ENCODE results near the gene IDH3A. TPM values are rescaled to one million over a fixed set of nuclear protein-coding genes. Genes with fewer than 3 reads are reported as not detected.

Gene IDH3A
- total RNA-seq, 3 donors from 2014 or later (not counting 1 experiment from before 2014, with no cell fraction given), result 43.5 to 55.1 (median 53.3) TPM

- no peak for TF ChIP-seq CTCF (IDR thresholded peaks at IDR 0.05)
- H3K9me3 Mint-ChIP-seq, result no peaks in the 10 kb centered on the region
- WGBS (ENCODE audit: insufficient coverage), result 91% methylated on average over 5 of the region's 5 CpGs
Observed at GRCh38 chr15:78179906-78180305, 30.7 kb downstream of the IDH3A start.

DNA sequence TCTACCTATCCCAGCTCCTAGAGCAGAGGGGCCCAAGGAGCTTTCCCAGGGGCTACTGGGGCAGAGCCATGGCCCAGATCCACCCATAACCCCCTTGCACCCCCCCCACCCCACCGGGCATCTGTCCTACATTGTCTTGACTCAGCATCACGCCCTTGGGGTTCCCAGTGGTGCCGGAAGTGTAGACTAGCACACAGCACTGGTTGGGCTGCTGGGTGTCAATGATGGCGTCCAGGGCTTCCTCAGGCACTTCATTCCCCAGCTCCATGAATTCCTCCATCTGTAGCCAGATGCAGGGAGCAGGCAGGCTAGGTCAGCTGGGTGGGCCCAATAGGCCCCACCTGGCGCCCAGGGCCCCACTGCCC is 33.2 kb downstream of the IDH3A start:
- H3K27ac Mint-ChIP-seq, result no peak overlapping the region
- 90% methylated on average over 5 of the region's 5 CpGs for WGBS (ENCODE audit: insufficient coverage)
- Histone ChIP-seq H3K27me3 (ENCODE audit: control insufficient read depth, insufficient read depth, low read length) (no peaks in the 10 kb centered on the region), H3K9me3 (ENCODE audit: control insufficient read depth, insufficient read depth, low read length) (no peaks in the 10 kb centered on the region), H3K4me1 (ENCODE audit: control insufficient read depth, insufficient read depth, low read length) (no peaks in the 10 kb centered on the region), H3K36me3 (ENCODE audit: control insufficient read depth, insufficient read depth, low read length) (no peaks in the 10 kb centered on the region), H3K27ac (ENCODE audit: low read length) (no peak overlapping the region), H3K4me3 (ENCODE audit: low read length) (no peak overlapping the region)
- no peak overlapping the region for H3K4me3 Mint-ChIP-seq
- H3K4me1 Mint-ChIP-seq, result no peaks in the 10 kb centered on the region
- intact Hi-C loops (cut with micrococcal nuclease), result no loop called here
- DNase-seq, result no peak
- H3K27me3 Mint-ChIP-seq (ENCODE audit: low read depth in 2 of 2), result peaks cover 4 to 6% of the 10 kb centered on the region in 2 donors
- H3K9me3 Mint-ChIP-seq, result no peaks in the 10 kb centered on the region
- no peak for ATAC-seq
- H3K36me3 Mint-ChIP-seq, result no peaks in the 10 kb centered on the region
- no peak for TF ChIP-seq CTCF (IDR thresholded peaks at IDR 0.05)

More at GRCh38 chr15:78179906-78180305, 30.7 kb downstream of the IDH3A start:
- Histone ChIP-seq H3K4me3 (ENCODE audit: low read length) (no peak overlapping the region), H3K27me3 (ENCODE audit: control insufficient read depth, insufficient read depth, low read length) (no peaks in the 10 kb centered on the region), H3K9me3 (ENCODE audit: control insufficient read depth, insufficient read depth, low read length) (no peaks in the 10 kb centered on the region), H3K27ac (ENCODE audit: low read length) (no peak overlapping the region), H3K4me1 (ENCODE audit: control insufficient read depth, insufficient read depth, low read length) (no peaks in the 10 kb centered on the region), H3K36me3 (ENCODE audit: control insufficient read depth, insufficient read depth, low read length) (no peaks in the 10 kb centered on the region)
- H3K27me3 Mint-ChIP-seq (ENCODE audit: low read depth in 2 of 2), result peaks cover 0 to 2% of the 10 kb centered on the region in 2 donors
- DNase-seq, result no peak
- peaks cover under 1 to 5% of the 10 kb centered on the region in 2 donors for H3K4me1 Mint-ChIP-seq
- no peaks in the 10 kb centered on the region for H3K36me3 Mint-ChIP-seq
- intact Hi-C loops (cut with micrococcal nuclease), result no loop called here
- no peak overlapping the region for H3K27ac Mint-ChIP-seq
- H3K4me3 Mint-ChIP-seq, result no peak overlapping the region
- no peak for ATAC-seq

DNA sequence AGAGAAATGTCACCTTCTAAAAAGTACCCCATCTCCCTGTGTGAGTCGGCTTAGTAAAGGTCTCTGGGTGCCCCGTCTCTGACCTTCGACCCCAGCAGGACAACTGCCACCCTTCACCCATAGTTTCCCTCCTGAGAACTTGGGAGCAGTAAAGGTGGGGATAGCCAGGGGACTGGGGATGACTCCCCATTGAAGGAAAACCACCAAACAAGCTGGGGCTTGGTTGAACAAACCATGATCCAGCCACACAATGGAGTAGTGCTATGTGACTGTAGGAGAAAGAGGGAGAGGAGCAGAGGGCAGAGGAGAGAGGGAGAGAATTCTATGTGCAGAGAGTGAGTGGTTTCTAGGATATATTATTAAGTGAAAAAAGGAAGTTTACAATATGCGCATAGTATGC is 33.7 kb downstream of the IDH3A start:
- intact Hi-C loops (cut with micrococcal nuclease), result no loop called here
- Histone ChIP-seq H3K4me3 (ENCODE audit: low read length) (no peak overlapping the region), H3K27me3 (ENCODE audit: control insufficient read depth, insufficient read depth, low read length) (no peaks in the 10 kb centered on the region), H3K9me3 (ENCODE audit: control insufficient read depth, insufficient read depth, low read length) (no peaks in the 10 kb centered on the region), H3K36me3 (ENCODE audit: control insufficient read depth, insufficient read depth, low read length) (no peaks in the 10 kb centered on the region), H3K4me1 (ENCODE audit: control insufficient read depth, insufficient read depth, low read length) (no peaks in the 10 kb centered on the region), H3K27ac (ENCODE audit: low read length) (no peak overlapping the region)
- WGBS (ENCODE audit: insufficient coverage), result 97% methylated on average over 4 of the region's 4 CpGs
- H3K36me3 Mint-ChIP-seq, result no peaks in the 10 kb centered on the region
- peaks cover 4 to 6% of the 10 kb centered on the region in 2 donors for H3K27me3 Mint-ChIP-seq (ENCODE audit: low read depth in 2 of 2)
- DNase-seq, result no peak
- ATAC-seq, result no peak
- H3K4me3 Mint-ChIP-seq, result no peak overlapping the region
- no peaks in the 10 kb centered on the region for H3K4me1 Mint-ChIP-seq
- no peaks in the 10 kb centered on the region for H3K9me3 Mint-ChIP-seq
- no peak overlapping the region for H3K27ac Mint-ChIP-seq
- TF ChIP-seq CTCF (IDR thresholded peaks at IDR 0.05), result no peak

DNA sequence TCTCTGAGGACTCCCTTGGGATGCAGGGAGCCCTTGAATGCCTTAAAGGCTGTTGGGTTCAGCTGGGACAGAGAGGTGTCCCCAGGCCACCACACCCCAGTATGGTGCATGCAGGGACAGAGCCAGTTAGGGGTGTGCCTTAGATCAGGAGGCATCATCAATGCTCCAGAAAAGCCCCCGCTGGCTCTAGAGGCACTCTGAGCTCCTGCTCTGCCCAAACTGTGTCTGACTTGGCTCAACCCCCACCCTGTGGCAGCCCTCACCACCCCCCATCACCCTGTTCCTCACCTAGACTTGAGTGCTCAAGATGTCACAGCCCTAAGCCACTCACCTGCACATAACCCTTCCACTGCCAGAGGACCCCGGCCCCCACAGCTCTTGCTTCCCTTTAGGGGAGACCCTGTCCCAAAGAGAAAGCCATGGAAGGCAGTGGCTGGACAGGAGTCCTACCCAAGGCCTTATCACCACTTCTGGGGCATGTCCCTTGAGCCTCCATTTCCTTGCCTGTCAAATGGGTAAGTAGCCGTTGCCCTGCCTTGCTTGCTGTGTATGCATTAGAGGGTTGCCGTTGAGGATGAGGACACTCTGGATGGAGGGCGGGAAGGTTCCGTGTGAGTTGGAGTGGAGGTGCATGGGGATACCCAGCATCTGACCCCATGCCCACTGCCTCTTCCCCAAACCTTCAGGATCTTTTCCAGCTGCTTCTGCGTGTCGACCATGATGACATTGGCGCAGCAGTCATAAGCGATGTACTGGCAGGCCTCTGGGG is 43.8 kb downstream of the IDH3A start:
- Histone ChIP-seq H3K27me3 (ENCODE audit: control insufficient read depth, insufficient read depth, low read length) (no peaks in the 10 kb centered on the region), H3K4me3 (ENCODE audit: low read length) (no peak overlapping the region), H3K4me1 (ENCODE audit: control insufficient read depth, insufficient read depth, low read length) (no peaks in the 10 kb centered on the region), H3K9me3 (ENCODE audit: control insufficient read depth, insufficient read depth, low read length) (no peaks in the 10 kb centered on the region), H3K27ac (ENCODE audit: low read length) (no peak overlapping the region), H3K36me3 (ENCODE audit: control insufficient read depth, insufficient read depth, low read length) (no peaks in the 10 kb centered on the region)
- no peak for TF ChIP-seq CTCF (IDR thresholded peaks at IDR 0.05)
- DNase-seq (no peak), ATAC-seq (peak in 1 of 3 donors; percentile 19)
- Mint-ChIP-seq H3K36me3 (no peaks in the 10 kb centered on the region), H3K27ac (no peak overlapping the region), H3K4me3 (no peak overlapping the region), H3K4me1 (no peaks in the 10 kb centered on the region), H3K27me3 (ENCODE audit: low read depth in 2 of 2) (peaks cover 3 to 13% of the 10 kb centered on the region in 2 donors), H3K9me3 (no peaks in the 10 kb centered on the region)
- WGBS (ENCODE audit: insufficient coverage), result 92% methylated on average over 9 of the region's 10 CpGs
- intact Hi-C loops (cut with micrococcal nuclease), result no loop called here

All from natural killer cell (primary cell).